GM21390 (cell line): ENCODE data around the gene RARB.

Experiments
- ATAC-seq: cut with Tn5 transposase; IDR thresholded peaks from one replicate; pipeline ENCODE4 v1.9.1; 2021; ENCODE audit not compliant: unreplicated experiment

The RARB gene

DNA sequence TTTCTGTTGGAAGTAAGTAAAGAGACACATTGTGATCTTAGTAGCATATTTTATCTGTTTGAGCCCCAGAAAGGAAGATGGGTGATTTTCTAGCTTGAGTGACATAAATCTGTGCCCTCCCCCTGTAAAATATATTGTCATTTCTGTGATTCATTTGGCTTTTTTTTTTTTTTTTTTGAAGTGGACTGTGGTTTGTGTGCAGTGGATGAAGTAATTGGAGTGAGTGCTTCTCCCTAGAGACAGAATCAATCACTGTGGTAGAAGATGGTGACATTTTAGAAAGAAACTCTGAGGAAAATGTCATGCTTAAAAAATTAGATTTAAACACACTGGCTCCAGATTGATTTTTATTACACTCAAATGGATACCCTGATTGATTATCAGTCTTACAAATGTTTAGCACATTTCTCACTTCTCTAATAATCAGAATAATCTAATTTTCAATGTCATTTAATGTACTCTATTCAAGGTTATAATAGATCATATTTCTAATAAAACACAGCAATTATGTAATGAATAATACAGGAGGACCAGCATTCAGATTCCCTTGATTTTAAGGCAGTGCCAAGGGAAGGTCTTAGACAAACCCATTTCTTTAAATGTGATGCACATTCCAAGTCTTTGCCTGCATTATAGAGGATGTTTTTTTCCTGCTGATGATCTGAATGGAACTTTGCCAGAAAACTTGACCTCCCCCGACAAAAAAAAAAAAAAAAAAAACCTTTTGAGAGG, 120.0 kb downstream of the RARB start:
- ATAC-seq: no peak

GRCh38 chr3:25548836-25549235, 120.8 kb downstream of the RARB start:
- ATAC-seq: no peak

DNA sequence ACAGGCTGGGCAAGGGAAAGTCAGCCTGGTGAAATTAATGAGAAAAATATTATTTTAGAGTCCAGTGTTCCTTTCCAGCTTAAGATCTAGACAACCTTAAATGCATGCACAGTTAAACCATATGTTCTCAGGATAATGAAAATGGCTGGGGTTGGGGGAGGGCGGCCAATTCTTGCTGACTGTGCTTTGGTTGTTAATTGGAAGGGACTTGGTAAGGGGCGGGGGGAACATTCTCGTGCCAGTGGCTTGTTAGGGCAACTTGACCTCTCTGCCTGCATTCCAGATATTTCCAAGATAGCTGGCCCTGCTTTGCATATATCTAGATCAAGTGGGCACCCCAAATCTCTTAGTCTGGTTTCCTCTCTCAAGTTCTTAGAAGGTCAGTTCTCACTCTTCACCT, 124.2 kb downstream of the RARB start:
- no peak for ATAC-seq

- no peak for ATAC-seq
These were observed 126.3 kb downstream of the RARB start for GRCh38 chr3:25554376-25554775.

DNA sequence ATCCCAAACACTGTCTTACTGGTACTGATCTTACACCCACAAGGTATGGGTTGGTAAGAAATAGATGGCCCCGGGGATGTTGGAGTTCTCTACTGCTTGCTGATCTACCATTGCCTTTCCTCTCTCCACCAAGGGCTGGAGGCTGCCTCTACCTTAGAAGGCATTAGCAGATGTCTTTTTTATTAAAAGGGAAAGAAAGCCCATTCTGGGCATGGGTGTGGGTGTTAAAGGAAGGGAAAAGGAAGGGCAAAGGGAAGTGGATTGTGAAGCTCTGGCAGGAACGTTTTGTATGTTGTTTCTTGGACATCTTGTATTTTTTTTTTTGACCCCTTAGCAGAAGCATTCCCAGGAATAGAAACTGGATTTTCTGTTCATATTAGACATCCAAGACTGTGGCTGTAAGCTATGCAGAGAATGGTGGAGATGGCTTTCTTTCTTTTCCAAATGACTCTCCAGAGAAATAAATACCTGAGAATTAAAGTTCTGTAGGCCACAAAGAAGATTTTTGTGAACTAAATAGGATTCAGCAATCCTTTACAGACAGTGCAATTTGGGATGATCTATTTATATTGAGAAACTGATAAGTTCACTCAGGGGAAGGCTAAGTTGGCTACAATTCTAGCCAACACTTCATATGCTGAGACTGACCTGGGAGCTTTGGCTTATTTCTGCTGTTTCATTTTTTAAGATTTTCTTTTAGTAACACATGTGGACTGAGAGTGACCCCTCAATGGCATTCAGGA, 127.8 kb downstream of the RARB start:
- no peak for ATAC-seq

DNA sequence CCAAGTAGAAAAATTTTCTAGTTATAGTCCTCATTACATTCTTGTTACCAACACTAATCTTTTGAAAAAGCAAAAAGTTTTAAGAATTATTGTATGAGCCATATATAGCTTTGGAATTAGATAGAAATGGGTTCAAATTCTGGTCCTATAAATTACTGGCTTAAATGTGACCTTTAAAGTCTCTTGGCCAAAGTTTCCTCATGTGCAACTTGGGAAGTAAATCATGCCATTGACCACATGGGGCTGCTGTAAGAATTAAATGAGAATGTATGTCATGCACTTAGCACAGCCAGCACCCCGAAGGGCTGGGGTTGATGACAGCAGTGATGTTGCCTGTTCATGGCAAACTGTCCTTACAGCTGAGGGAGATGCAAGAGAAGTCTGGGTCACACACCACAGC, 128.4 kb downstream of the RARB start:
- no peak for ATAC-seq

DNA sequence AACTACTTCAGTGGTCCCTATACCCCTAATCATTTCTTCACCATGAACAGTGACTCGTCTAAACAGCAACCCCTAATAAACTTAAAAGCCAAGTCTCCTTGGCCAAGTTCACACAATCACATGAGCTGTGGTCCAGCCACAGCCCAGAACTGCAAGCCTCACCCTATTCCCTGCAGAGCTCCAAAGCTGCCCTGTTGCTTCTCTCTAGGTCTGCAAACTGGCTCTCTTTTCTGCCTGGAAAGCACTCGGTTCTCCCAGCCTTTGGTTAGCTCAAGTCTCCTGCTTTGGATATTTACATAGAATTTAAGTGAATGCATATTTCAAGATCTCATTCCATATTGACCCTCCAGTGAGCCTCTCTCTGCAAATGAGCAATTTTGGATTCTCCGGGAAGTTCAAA, 129.6 kb downstream of the RARB start:
- no peak for ATAC-seq

DNA sequence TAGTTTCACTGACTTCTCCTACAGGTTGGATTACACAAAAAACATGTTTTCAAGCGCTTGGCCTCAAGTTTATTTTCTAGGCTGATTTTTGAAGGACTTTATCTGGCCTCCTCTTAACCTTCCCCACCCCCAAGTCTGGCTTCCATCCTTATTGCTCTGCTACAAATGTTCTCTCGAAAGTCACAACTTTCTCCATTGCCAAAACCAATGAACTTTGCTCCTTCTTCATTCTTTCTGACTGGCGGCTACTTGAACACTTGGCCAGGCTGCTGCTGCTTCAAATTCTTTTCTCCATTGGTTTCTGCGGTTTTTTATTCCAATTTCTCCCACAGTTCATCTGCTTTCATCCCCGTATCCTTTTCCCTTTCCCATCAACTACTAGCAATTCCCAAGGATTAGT, 130.1 kb downstream of the RARB start:
- no peak for ATAC-seq

DNA sequence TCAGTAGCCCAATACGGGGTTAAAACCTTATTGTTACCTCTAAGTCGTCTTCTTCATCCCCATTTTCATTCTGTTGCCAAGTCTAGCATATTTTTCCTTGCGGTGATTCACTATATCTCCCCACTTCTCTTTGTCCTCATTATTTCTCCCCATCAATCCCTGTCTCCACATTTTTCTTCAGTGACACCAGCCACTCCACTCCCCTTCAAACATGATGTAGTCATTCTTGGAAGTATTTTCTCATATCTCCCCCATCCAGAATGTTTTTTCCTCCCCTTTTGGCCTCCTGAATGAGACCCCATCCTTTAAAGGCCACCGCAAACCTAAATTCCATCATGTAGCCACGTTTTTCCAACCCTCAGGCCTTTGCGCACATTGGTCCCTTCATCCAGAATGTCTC, 130.7 kb downstream of the RARB start:
- no peak for ATAC-seq

GRCh38 chr3:25563601-25564000, 135.5 kb downstream of the RARB start:
- no peak for ATAC-seq

DNA sequence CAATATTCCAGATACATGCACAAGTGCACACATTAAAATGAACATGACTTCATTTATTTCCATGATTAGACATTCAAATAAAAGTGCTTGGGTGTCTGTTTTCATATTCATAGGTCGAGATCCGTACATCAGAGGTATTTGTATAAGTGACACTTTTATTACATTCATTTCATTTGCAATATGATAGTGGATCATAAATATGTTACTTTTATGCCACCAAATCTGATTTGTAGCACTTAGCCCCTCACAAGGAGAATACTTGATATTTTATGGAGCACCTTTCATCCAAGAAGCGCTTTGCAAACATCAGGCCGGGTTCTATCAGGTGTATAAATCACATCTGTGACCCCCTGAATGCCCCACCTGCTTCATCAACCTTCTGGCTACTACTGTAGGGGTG, 136.0 kb downstream of the RARB start:
- no peak for ATAC-seq

DNA sequence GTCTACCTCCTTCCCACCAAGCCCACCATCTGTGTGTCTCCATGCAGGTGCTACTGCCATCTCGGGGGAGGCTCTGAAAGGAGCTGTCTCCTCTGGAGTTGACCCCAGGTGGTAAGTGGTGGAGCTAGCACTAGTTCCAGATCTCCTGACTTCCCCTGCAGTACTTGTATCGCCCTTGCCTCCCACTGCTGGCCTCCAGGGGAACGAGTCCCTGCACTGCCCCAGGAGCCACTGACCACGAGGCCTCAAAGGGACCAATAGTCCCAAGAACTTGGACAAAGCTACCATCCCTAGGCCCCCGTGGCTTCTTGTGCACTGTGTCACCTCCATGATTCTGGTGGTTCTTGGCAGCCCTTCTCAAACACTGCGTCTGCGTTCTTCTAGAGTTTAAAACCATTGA, 137.7 kb downstream of the RARB start:
- no peak for ATAC-seq

DNA sequence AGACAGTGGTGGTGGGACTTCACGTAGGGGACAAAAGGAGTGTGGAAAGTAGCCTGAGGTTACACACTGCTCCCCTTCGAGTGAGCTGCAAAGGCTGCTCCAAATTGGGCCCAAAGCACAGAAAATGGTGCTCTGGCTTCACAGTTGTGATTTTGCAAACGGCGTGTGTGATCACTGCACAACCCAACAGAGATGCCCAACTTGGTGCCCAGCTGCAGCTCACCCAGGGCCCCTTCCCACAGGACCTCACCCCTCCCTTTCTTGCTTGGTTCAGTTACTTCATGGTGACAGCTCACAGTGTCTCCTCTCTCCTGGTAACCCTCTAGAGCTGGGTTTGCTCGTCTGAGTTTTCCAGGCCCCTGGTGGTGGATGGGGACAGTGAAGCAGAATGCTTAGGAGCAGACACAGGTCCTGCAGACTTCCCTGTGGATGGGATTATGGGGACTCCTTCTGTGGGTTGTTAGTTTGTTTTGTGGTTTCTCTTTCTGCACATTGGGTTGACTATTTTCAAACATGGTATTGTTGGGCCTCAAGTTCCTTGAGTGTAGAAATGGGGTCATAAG, 138.4 kb downstream of the RARB start:
- ATAC-seq: no peak

DNA sequence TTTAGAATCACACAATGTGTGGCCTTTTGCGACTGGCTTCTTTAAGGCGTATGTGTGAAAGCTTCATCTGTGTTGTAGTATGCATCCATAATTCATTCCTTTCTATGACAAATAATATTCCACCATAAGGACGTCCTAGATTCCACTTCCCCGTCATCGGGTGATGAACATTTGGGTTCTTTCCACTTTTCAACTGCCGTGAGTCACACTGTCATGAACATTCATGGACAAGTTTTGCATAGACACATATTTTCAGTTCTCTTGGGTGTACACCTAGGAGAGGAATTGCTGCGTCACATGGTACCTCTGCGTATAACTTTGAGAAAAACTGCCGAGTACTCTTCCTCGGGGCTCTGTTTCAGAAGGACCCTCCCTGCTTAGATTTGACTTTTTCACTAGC, 139.3 kb downstream of the RARB start:
- ATAC-seq: no peak

- ATAC-seq: no peak
These were observed 139.9 kb downstream of the RARB start for GRCh38 chr3:25567806-25568524.

GRCh38 chr3:25568525-25569078, 140.5 kb downstream of the RARB start:
- ATAC-seq: no peak

DNA sequence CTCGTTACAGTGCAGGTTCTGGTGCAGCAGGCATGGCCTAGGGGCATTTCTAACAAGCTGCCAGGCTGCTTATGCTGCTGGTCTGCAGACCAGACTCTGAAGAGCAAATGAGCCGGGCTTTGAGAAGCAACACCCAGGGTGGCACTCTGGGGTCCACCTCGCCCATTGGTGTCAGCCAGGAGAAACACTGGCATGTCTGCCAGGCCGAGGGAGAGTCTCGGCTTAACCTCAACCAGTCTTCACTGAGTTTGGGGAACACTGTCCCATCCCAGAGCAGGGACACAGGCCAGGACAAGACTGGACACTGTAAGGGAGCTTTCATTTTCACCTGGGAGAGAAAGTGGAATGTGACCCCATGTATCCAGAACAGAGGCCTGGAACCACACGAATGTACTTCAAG, 143.2 kb downstream of the RARB start:
- ATAC-seq: no peak

DNA sequence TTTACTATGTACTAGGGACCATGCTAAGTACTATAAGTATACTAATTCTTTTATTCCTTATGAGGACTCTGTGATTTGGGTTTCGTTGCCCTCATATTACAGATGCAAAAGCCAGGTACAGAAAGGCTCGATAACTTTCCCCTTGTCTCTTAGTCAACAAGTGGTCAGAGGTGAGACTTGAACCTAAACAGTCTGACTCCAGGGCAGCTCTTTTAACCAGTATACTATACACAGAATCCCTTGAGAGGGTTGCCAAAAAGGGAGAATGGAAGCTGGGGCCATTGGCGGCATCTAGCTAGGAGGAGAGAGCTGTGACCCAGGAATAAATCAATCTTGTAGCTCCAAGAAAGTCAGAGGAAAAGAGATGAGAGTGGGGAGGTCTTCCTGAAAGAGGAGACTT, 144.3 kb downstream of the RARB start:
- no peak for ATAC-seq

DNA sequence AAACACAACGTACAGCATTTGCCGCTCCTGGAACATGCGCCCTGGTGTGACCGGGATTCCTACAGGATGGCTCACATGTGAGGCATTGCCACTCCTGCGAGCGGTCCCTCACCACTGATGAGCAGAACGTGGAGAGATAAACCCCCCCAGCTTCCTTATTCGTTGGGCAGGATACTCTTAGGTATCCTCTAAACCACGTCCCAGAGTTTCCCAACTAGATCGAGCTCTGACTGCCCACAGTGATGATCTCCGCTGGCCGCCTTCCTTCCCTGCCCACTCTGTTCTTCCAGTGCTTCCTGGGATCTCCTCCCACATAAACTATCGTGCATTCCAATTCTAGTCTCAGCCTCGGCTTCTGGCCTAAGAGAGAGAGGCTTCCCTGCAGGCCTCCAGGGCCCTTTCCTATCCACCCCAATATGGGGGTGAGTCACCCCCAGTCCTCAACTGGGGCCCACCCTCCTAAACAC, 144.9 kb downstream of the RARB start:
- no peak for ATAC-seq

GRCh38 chr3:25573386-25574171, 145.5 kb downstream of the RARB start:
- no peak for ATAC-seq
